Ascending aorta (tissue), 2 donors: ENCODE data around the gene HIF3A. TPM values are rescaled to one million over a fixed set of nuclear protein-coding genes. Genes with fewer than 3 reads are reported as not detected.

Experiments used
- DNase-seq, 2 donors: peaks; one replicate each; pipeline ENCODE4 v3.0.0-alpha.2; 2019; ENCODE audit warnings: low spot score in 2 of 2
- H3K27ac ChIP-seq, 2 donors: fragments of 200-600 bp; sonication (generic); one replicate each; pipeline ENCODE4 v1.5.1; 2016 to 2017; ENCODE audit warnings: mild to moderate bottlenecking in 1 of 2
- H3K27me3 ChIP-seq: fragments of 200-600 bp; sonication (generic); one replicate; pipeline ENCODE4 v1.5.1; 2017
- H3K36me3 ChIP-seq, 2 donors: fragments of 200-600 bp; sonication (generic); one replicate each; pipeline ENCODE4 v1.5.1; 2016
- H3K4me1 ChIP-seq, 2 donors: fragments of 200-600 bp; sonication (generic); one replicate each; pipeline ENCODE4 v1.5.1; 2016 to 2017; ENCODE audit warnings: mild to moderate bottlenecking in 1 of 2
- H3K4me3 ChIP-seq, 2 donors: fragments of 200-600 bp; sonication (generic); one replicate each; pipeline ENCODE4 v1.5.1; 2016 to 2017; ENCODE audit warnings: mild to moderate bottlenecking in 1 of 2
- H3K9me3 ChIP-seq, 2 donors: fragments of 200-600 bp; sonication (generic); one replicate each; pipeline ENCODE4 v1.5.1; 2016
- CTCF ChIP-seq, 3 experiments: fragments of 200-600 bp in 2 of 3; fragments of 450-650 bp in 1 of 3; sonication (generic) in 2 of 3; IDR thresholded peaks; one replicate each; pipeline ENCODE4 v1.5.1; 2016 to 2019; ENCODE audit warnings: antibody characterized with exemption in 3 of 3, mild to moderate bottlenecking in 1 of 3, moderate library complexity in 1 of 3
- intact Hi-C: fragments of 100-400 bp; cut with DNase I; formaldehyde crosslinking; loops from one replicate; pipeline ENCODE4 v1.15.1; 2023
- total RNA-seq: library from RNA; depleted of rRNA; stranded (reverse); fragments of >200 nt; gene quantifications from one replicate; pipeline ENCODE4 v1.1.0, GENCODE V29; 2016

Gene HIF3A
- total RNA-seq, 1 donor from 2014 or later, result 591 TPM

GRCh38 chr19:46347985-46348384 is 51.1 kb downstream of the HIF3A start:
- no peak for TF ChIP-seq CTCF (IDR thresholded peaks at IDR 0.05)
- no peaks in the 10 kb centered on the region for H3K27me3 ChIP-seq
- H3K9me3 ChIP-seq, result no peaks in the 10 kb centered on the region
- peaks cover 0 to 2% of the 10 kb centered on the region in 2 donors for H3K36me3 ChIP-seq
- no peak overlapping the region for H3K27ac ChIP-seq
- peak overlapping the region; percentile 91 to 98 for H3K4me3 ChIP-seq
- no peak for DNase-seq
- intact Hi-C loops, result loop anchor here (2.0 kb wide), 2 partner anchors 47 to 67 kb away; no protein-coding TSS in a partner anchor
- H3K4me1 ChIP-seq, result peaks cover 24 to 53% of the 10 kb centered on the region in 2 donors

GRCh38 chr19:46349311-46349993 is 52.6 kb downstream of the HIF3A start:
- H3K36me3 ChIP-seq, result peaks cover 12 to 17% of the 10 kb centered on the region in 2 donors
- no peaks in the 10 kb centered on the region for H3K27me3 ChIP-seq
- no peak for TF ChIP-seq CTCF (IDR thresholded peaks at IDR 0.05)
- peak overlapping the region; percentile 75 to 78 for H3K27ac ChIP-seq
- no peak for DNase-seq
- intact Hi-C loops, result no loop called here
- no peak overlapping the region for H3K4me3 ChIP-seq
- no peaks in the 10 kb centered on the region for H3K9me3 ChIP-seq
- peaks cover 24 to 53% of the 10 kb centered on the region in 2 donors for H3K4me1 ChIP-seq

- Histone ChIP-seq H3K27ac (peak overlapping the region; percentile 75 to 78), H3K36me3 (peaks cover 19 to 24% of the 10 kb centered on the region in 2 donors), H3K27me3 (no peaks in the 10 kb centered on the region), H3K4me3 (peak overlapping the region; percentile 8 to 31), H3K9me3 (no peaks in the 10 kb centered on the region), H3K4me1 (peaks cover 24 to 53% of the 10 kb centered on the region in 2 donors)
- intact Hi-C loops, result loop anchor here (2.0 to 5.0 kb wide), 2 partner anchors 23 to 162 kb away; no protein-coding TSS in a partner anchor
- DNase-seq, result no peak
- TF ChIP-seq CTCF (IDR thresholded peaks at IDR 0.05), result no peak
Measured at GRCh38 chr19:46350029-46350757, 53.4 kb downstream of the HIF3A start.

- Histone ChIP-seq H3K9me3 (no peaks in the 10 kb centered on the region), H3K4me3 (peak overlapping the region; percentile 8 to 31), H3K27me3 (no peaks in the 10 kb centered on the region), H3K4me1 (peaks cover 24 to 53% of the 10 kb centered on the region in 2 donors), H3K27ac (peak overlapping the region; percentile 75 to 78), H3K36me3 (peaks cover 19 to 28% of the 10 kb centered on the region in 2 donors)
- intact Hi-C loops, result loop anchor here (2.0 to 5.0 kb wide), 2 partner anchors 22 to 162 kb away; no protein-coding TSS in a partner anchor
- no peak for DNase-seq
- TF ChIP-seq CTCF (IDR thresholded peaks at IDR 0.05), result no peak
Measured at GRCh38 chr19:46350758-46351159, 53.9 kb downstream of the HIF3A start.

GRCh38 chr19:46351241-46352041 is 54.6 kb downstream of the HIF3A start:
- H3K4me1 ChIP-seq, result peaks cover 24 to 50% of the 10 kb centered on the region in 2 donors
- peak overlapping the region in 1 of 2 donors; percentile 31 for H3K4me3 ChIP-seq
- DNase-seq, result peak in 1 of 2 donors; percentile 90
- no peaks in the 10 kb centered on the region for H3K27me3 ChIP-seq
- intact Hi-C loops, result loop anchor here (2.0 to 5.0 kb wide), 2 partner anchors 21 to 161 kb away; no protein-coding TSS in a partner anchor
- H3K27ac ChIP-seq, result peak overlapping the region; percentile 75 to 78
- no peaks in the 10 kb centered on the region for H3K9me3 ChIP-seq
- H3K36me3 ChIP-seq, result peaks cover 19 to 34% of the 10 kb centered on the region in 2 donors
- no peak for TF ChIP-seq CTCF (IDR thresholded peaks at IDR 0.05)
